Activated T-cell treated with anti-CD3 and anti-CD28 coated beads for 1 hour (primary cell): ENCODE results near the gene CCDC138.

Experiments used
- DNase-seq: peaks from one replicate; pipeline ENCODE4 v3.0.0-alpha.2; 2020; ENCODE audit warnings: low read depth

The CCDC138 gene

DNA sequence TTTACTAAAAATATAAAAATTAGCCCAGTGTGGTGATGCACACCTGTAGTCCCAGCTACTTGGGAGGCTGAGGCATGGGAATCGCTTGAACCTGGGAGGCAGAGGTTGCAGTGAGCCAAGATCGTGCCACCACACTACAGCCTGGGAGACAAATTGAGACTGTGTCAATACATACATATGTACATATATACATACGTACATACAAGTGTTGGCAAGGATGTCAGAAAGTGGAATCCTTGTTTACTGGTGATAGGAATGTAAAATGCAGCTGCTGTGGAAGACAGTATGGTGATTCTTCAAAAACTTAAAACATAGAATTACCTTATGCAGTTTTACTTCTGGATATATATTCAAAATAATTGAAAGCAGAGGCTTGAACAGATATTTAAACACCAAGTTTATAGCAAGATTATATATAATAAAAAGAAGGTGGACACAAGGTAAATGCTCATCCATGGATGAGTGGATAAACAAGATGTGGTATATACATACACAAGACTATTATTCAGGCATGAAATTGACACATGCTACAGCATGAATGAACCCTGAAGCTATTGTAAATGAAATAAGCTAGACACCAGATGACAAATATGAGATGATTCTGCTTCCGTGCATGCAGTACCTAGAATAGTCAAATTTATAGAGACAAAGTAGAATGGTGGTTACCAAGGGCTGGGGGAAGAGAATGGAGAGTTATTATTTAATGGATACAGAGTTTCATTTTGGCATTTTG lies 43.2 kb downstream of the CCDC138 start:
- DNase-seq = no peak

DNA sequence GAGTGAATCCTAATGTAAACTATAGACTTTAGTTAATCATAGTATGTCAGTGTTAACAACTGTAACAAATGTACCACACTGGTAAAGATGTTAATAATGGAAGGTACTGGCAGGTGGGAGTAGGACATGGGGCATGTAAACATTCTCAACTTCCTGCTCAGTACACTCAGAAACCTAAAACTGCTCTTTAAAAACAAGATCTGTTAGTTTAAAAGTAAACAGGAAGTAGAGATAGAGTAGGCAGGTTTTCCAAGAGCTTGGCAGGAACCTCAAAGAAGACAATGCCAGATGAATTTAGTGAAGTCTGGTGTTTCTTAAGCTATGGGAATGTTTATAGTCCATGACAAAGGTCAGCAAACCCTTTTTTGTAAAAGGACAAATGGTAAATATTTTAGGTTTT lies 46.6 kb downstream of the CCDC138 start:
- DNase-seq = no peak

DNA sequence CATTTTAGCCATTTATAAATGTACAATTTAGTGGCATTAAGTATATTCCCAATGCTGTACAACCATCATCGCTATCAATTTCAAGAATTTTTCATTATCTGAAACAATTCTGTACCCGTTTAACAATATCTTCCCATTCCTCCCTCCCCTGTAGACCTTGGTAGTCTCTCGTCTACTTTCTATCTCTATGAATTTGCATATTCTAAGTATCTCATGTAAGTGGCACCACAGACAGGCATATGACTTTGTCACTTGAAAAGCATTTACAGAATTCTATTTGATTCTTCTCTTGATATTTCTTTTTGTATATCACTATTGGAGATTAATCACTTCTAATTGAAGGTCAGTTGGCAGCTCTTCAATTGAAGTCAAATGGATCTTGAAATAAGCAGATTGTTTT lies 48.0 kb downstream of the CCDC138 start:
- no peak for DNase-seq

DNA sequence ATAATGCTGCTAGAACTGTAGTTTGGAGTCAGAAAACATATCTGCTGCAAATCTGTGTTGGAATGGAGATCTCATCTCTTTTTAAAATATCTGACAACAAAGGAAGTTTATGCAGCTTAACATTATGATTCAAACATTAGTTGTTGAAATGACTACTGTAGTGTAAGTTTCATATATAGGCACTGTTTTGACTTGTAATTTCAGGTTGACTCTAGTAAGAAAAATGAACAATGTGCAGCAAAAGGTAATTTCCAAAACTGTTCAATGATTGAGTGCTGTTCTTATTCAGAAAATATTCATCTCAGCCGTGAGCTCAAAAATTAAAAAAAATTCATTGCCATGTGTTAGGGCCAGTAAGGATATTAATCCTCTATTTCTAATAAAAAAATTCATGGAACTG lies 48.5 kb downstream of the CCDC138 start:
- DNase-seq = no peak

DNA sequence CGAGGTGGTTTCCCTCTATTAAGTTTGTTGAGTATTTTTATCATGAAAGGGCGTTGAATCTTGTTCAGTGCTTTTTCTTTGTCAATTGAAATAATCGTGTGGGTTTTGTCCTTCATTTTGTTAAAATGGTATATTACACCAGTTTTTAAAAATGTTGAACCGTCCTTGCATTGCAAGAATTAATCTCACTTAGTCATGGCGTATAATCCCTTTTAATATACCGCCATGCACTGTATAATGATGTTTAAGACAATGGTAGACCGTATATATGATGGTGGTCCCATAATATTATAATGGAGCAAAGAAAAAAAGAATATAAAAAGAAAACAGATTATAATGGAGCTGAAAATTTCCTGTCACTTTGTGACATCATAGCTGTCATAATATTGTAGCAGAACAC lies 50.6 kb downstream of the CCDC138 start:
- no peak for DNase-seq

DNA sequence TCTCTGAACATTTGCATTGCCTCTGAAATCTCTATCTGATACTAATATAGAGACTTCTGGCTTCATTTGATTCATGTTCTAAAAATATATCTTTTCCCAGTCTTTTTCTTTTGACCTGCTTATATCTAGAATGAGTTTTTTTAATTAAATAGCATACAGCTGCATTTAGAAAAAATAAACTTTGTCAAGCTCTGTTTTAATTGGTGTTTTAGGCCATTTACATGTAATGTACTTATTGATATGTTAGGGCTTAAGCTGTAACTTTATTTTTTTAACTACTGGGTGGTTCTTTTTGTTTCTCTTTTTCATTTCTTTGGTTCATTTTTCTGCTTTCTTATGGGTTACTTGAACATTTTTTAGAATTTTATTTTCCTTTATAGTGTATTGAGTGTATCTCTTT lies 54.9 kb downstream of the CCDC138 start:
- no peak for DNase-seq

DNA sequence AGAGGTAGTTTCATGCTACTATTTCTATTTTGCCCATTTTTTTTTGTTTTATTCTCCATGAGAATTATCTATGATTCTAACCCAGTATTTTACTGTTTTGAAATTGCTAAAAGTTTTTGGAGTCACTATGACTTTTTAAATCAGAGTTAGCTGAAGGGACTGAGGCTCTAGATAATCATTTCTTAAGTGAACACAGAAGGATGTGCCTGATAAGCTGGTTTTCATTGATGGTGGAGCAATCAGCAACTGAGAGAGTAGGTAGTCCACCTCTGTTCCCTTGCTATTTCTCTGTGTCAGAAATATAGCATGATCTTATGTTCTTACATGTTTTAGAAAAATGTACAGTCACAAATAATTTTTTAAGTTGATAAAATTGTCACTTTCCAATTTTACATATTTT lies 59.4 kb downstream of the CCDC138 start:
- DNase-seq = no peak

DNA sequence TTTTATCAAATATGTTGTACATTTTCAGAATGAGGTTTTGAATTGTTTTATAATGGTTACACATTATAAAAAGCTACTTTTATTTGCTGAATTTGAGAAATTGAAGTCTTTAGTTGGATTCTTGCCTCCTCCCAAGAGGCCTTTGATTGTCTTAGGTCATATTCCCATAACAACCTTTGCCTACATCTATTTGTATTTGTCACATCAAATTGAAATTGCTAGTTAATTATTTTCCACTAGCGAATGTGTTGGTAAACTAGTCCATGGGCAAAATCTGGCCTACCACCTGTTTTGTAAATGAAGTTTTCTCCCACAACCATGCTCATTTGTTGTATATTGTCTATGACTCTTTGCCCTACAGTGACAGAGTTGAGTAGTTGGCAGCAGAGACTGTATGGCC lies 60.4 kb downstream of the CCDC138 start:
- DNase-seq = no peak

DNA sequence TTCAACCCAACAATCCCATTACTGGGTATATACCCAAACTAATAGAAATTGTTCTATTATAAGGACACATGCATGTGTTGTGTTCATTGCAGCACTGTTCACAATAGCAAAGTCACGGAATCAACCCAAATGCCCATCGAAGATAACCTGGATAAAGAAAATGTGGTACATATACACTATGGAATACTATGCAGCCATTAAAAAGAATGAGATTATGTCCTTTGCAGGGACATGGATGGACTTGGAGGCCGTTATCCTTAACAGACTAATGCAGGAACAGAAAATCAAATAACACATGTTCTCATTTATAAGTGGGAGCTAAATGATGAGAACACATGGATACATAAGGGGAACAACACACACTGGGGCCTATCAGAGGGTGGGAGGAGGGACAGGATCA lies 65.8 kb downstream of the CCDC138 start:
- no peak for DNase-seq

DNA sequence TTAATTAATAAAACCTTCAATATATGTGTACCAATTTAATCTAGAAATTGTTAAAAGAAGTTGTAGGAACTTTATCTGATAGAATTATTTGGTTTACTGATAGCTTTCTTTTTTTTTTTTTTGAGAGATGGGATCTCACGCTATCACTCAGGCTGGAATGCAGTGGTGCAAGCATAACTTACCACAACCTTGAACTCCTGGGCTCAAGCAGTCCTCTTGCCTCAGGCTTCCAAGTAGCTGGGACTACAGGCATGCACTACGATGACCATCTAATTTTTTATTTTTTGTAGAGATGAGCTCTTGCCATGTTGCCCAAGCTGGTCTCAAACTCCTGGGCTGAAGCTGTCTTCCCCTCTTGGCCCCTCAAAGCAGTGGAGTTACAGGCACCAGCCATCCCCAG lies 66.8 kb downstream of the CCDC138 start:
- DNase-seq = no peak

DNA sequence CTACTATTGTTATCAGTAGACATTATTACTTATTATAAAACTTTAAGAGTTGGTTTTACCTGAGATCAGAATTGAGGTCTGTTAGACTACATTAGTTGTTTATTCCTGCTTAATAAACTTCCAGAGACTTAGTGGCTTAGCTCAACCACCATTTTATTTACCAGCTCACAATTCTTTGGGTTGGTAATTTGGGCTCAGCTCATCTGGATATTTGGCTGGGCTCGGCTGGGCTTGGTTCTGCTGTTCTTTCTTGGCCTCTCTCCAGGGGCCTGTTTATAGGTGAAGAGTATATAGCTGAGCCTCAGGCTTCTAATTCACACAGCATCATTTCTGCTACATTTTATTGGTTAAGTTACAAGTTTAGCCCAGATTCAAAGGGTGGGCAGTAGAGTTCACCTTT lies 67.9 kb downstream of the CCDC138 start:
- no peak for DNase-seq

DNA sequence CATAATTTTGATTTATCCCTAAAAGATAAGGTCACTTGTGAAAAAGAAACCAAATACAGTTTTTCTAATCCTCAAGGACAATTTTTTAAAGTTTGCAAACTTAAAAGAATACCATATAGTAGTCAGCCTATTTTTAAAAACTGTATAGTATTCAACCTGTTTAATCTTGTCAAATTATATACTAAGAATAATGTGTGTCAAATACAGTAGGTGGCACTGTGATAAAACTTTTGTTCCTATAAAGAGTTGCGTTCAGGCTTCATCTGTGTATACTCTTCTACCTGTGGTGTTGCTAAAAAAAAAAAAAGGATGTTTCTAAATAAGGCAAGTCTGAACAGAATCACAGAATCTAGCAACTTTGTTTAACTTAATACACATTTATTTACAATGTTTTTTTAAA lies 68.6 kb downstream of the CCDC138 start:
- no peak for DNase-seq

DNA sequence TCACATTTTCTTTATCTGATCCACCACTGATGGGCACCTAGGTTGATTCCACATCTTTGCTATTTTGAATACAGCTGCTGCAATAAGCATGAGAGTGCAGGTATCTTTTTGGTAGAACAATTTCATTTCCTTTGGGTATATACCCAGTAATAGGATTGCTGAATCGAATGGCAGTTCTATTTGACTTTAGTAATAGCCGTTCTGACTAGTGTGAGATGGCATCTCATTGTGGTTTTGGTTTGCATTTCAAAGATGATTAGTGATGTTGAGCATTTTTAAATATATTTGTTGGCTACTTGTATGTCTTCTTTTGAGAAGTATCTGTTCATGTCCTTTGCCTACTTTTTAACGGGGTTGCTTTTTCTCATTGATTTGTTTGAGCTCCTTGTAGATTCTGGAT lies 72.3 kb downstream of the CCDC138 start:
- no peak for DNase-seq

DNA sequence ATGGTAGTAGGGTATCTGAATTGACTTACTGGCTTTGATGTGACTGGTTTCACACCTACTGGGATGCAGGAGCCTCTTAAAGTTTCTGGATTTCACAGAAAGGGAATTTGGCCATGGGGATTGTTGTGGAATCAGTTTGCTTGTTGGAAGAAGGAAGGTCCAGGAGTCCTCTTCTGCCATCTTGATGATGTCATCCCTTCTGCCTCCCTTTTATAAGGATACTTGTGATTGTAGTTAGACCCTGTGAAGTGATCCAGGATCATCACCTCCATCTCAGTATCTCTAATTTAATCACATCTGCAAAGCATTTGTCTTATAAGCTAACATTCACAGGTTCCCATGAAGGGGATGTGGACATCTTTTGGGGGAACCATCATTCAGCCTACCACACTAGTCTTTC lies 79.5 kb downstream of the CCDC138 start:
- DNase-seq = no peak

DNA sequence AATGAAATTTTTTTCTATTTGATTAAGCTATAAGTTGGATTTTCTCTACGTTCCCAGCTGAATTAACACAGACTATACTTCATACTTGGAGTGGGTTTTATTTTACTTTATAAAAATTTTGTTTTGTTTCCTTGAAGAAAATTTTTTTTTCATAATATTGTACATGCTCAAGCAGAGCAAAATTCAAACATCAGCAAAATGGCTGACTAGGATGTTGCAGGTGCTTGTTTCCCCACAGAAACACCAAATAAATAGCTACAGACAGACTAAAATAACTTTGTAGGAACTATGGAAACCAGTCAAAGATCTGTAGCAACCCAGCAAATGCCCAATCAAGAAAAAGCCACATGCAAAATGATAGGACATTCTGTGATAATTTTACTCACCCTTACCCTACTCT lies 82.3 kb downstream of the CCDC138 start:
- DNase-seq = no peak

DNA sequence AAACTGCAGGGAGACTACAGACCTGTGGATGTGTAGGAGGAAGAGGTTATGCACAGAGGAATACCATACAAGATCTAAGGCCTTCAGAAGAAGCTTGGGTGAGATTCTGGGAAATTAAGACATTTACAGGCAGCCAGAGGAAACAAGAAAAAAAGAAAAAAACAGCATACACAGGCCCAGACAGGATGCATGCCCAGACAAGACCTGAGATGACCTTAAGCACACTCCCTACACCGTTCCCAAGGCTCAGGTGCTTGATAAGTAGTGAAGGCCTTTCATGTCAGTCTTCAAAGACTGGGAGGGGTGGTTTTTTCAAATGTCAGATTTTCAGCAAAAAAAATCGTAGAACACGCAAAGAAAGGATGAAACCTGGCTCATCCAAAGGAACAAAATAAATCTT lies 83.0 kb downstream of the CCDC138 start:
- no peak for DNase-seq

DNA sequence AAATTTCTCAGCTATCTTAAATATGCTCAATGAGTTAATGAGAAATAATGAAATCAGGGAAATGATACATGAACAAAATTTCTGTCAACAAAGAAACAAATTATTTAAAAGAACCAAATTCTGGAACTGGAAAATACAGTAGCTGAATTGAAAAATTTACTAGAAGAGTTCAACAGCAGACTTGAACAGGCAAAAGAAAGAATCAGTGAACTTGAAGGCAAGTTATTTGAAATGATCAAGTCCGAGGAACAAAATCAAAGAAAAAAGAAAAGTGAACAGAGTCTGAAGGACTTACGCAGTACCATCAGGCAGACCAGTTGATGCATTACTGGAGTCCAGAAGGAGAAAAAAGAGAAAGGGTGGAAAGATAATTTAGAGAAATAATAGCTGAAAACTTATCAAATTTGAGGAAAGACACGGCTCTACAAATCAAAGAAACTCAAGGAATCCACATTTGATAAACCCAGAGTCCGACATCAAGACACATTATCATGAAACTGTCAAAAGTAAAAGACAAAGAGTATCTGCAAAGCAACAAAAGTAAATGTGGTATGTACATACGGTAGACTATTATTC lies 83.6 kb downstream of the CCDC138 start:
- no peak for DNase-seq

DNA sequence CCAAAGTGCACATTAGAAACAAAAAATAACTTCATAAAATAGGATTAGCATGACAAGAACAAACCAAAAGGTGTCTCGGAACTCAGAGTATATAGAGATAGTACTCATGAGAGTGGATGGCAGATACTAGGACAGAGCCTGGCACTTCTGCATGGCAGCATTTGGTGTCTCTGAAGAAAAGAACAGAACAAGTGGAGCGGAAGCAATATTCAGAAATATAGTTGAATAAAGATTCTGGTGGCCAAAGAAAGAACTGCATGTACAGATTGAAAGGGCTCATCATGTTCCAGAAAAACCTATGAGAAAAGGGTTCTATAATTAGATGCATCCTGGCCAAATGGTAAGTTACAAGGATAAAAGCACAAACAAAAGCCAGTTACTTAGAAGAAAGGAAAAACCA lies 90.9 kb downstream of the CCDC138 start:
- no peak for DNase-seq

DNA sequence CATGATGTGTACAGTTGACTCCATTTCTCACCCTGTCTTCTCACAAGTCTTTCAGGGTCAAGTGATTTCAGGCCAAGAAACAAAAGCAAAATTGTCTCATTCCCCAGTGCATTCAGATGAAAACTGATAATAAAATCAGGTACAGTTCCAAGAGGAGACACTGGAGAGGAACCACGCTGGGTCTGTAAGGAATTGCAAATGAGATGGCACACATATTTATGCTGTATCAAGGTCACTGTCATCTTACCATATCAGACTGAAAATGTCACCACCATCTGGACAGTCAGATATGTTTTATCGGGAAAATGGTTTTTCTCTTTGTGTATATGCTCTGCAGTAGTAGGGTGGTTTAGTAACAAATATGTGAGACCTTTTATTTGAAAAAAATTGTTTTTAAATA lies 91.7 kb downstream of the CCDC138 start:
- DNase-seq = no peak

DNA sequence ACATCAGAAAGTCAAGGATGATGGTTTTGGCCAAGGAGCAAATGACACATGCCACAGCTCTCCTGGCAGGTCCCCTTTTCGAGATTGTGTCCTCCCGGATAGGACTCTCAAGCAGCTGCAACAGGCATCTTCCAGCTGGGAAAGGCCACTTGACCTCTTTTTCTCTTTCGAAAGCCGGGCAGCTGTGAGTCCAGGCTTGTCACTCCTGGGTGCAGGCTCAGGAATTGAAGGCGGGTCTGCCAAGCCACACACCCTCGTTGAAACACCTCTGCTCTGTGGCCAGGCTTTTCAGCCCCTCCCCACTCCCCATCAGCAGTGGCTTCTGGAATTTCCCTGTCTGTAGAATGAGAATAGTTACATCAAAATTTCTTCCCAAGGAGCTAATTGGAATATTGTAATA lies 98.0 kb downstream of the CCDC138 start:
- no peak for DNase-seq

DNA sequence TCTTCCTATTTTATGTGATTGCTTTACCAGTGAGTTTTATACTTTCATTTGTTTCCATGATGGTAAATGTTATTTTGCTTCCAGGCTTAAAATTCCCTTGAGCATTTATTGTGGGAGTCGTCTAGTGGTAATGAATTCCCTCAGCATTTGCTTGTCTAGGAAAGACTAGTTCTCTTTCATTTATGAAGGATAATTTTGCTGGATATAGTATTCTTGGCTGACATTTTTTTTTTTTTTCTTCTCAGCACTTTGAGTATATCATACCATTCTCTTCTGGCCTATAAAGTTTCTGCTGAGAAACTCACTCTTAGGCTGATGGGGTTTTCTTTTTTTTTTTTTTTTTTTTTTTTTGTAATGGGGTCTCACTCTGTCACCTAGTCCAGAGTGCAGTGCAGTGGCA lies 103.3 kb downstream of the CCDC138 start:
- DNase-seq = no peak

DNA sequence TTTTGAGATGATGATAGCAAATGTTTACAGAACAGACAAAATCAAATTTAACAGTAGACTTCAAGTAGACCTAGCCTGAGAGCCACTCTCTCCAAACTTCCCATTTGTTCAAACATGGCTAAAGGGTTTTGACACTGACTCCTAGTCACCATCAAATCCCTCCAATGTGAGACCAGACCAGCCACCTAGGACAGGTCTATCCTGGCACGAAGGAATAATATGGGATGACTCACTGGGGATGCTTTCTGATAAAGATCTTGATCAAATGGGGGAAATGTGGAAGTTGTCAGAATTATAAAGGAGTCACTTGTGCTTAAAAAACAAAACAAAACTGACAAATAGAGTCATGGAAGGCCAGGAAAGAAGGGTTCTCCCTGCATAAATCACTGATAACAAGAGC lies 106.7 kb downstream of the CCDC138 start:
- no peak for DNase-seq

DNA sequence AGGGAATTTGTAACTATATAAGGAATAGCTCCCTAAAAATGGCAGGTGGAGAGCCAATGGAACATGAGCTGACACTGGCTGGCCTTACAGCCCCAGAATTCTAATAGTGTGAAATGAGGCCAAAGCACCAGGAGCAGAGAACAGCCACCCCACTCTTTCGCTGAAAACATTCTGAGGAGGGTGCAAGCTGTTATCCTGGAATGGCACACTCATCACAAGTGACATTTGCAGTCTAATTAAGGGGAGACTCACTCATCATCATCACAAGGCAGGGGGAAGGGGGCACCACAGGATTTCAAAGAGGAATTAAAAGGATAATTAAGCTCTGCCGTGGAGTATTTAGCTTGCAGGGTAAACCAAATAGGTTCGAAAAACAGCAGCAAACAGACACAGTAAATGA lies 108.2 kb downstream of the CCDC138 start:
- no peak for DNase-seq

DNA sequence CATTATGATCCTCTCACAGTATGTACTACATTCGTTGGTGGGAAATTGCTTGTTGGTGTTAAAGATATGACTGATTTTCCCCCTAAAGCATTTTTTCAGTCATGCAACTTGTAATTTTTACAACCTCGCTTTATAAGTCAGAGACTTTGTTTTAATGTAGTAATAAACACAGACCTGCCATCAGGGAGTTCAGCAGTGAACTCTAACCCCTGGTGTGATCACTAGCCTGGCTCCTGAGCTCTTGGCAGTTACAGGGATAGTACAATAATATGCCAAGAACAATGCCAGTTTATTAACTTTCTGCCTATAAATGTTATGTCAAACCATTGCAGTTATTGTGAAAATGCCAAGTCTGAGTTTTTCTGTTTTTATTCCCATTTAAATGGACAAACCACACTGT lies 108.6 kb downstream of the CCDC138 start:
- no peak for DNase-seq
